ENCODE data around the gene TFDP2.

The TFDP2 gene

DNA sequence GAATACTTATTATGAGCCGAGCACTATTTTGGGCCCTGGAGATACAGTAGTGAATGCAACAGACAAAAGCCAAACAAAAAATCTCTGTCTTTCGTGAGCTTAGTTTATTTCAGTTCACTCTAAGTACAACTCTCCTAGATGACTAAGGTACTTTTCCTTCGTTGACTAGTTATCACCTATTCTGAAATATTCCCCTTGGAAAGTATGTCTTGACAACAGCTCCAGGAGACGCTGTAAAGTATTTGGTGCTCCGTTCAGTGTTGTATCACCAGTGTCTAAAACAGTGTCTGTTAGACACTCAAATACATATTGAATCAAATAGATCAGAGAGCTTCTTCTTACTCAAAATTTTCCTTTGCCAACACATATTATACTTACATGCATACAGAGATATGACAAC, 119.6 kb downstream of the TFDP2 start:
- Histone ChIP-seq H2BK120ac (ENCODE audit: low read depth, low read length) (no peak overlapping the region), H3K4ac (ENCODE audit: low read depth in 1 of 2, low read length in 2 of 2) (no peak overlapping the region), H3K27me3 (ENCODE audit: control insufficient read depth in 1 of 2, insufficient read depth in 1 of 2, low read length in 2 of 2) (no peaks in the 10 kb centered on the region), H3K9me3 (ENCODE audit: control insufficient read depth, low read length) (no peaks in the 10 kb centered on the region), H3K4me2 (ENCODE audit: low read length, poor library complexity, severe bottlenecking) (no peak overlapping the region), H2AFZ (ENCODE audit: low read depth, low read length) (no peak overlapping the region), H3K9ac (ENCODE audit: low read length) (no peak overlapping the region), H3K27ac (ENCODE audit: low read length, poor library complexity, severe bottlenecking) (no peak overlapping the region), H2BK15ac (ENCODE audit: low read depth, poor library complexity, severe bottlenecking) (no peak overlapping the region), H2BK12ac (ENCODE audit: low read length in 2 of 2) (no peak overlapping the region), H3K23ac (ENCODE audit: low read length in 2 of 2) (no peak overlapping the region), H3K14ac (ENCODE audit: low read length in 2 of 2) (no peak overlapping the region), H4K91ac (ENCODE audit: low read length) (no peak overlapping the region), H3K79me1 (replicated peaks; ENCODE audit: low read length, poor library complexity, severe bottlenecking) (peaks cover 2% of the 10 kb centered on the region), H3K4me3 (ENCODE audit: insufficient read depth in 1 of 2, low read depth in 1 of 2, low read length in 2 of 2) (no peak overlapping the region), H4K8ac (ENCODE audit: low read length) (no peak overlapping the region), H2BK5ac (ENCODE audit: low read depth, low read length, poor library complexity, severe bottlenecking) (no peak overlapping the region), H2AK5ac (ENCODE audit: low read length, severe bottlenecking) (no peak overlapping the region), H3K4me1 (ENCODE audit: control insufficient read depth, insufficient read depth, low read depth, low read length) (no peaks in the 10 kb centered on the region), H3K36me3 (ENCODE audit: control insufficient read depth in 1 of 2, insufficient read depth in 2 of 2, low read depth in 1 of 2, low read length in 2 of 2) (no peaks in the 10 kb centered on the region), H3K18ac (ENCODE audit: low read depth in 1 of 2, low read length in 2 of 2) (no peak overlapping the region)
- WGBS, result 90% methylated on average over 5 of the region's 5 CpGs
- DNase-seq, result no peak

DNA sequence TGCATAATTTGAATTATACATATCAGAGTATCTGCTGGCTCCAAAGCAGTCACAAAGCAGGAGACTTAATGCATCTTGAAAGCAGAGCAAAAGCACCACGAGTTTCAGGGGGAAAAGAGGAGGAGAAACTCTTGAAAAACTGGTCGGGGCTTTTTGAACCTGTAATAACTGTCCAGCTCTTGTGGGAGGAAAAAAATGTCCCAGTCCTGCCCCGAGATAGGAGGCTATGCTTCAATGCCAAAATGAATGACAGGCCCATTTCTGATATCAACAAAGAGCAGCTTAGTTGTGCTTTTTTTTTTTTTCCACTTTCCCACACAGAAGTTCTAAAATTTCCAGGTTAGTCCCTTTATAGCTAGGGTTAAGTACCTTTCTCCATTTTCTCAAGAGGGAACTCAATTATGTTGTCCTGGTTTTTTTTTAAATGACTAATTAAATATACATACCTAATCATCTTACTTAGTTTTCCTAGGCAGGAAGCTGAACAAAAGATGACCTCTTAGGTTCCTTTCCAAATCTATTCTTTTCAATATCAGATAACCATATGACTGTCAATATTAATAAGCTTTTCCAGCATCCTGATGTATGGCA, 120.2 kb downstream of the TFDP2 start:
- no peak overlapping the region for H3K27ac ChIP-seq (ENCODE audit: low read length, poor library complexity, severe bottlenecking)
- no peak overlapping the region for H2BK15ac ChIP-seq (ENCODE audit: low read depth, poor library complexity, severe bottlenecking)
- H3K9me3 ChIP-seq (ENCODE audit: control insufficient read depth, low read length), result no peaks in the 10 kb centered on the region
- no peak overlapping the region for H2BK12ac ChIP-seq (ENCODE audit: low read length in 2 of 2)
- WGBS, result 54% methylated on average over 3 of the region's 3 CpGs
- peaks cover 5% of the 10 kb centered on the region for H3K79me1 ChIP-seq (replicated peaks; ENCODE audit: low read length, poor library complexity, severe bottlenecking)
- no peak overlapping the region for H3K4ac ChIP-seq (ENCODE audit: low read depth in 1 of 2, low read length in 2 of 2)
- H2AK5ac ChIP-seq (ENCODE audit: low read length, severe bottlenecking), result no peak overlapping the region
- no peak overlapping the region for H2BK5ac ChIP-seq (ENCODE audit: low read depth, low read length, poor library complexity, severe bottlenecking)
- no peaks in the 10 kb centered on the region for H3K27me3 ChIP-seq (ENCODE audit: control insufficient read depth in 1 of 2, insufficient read depth in 1 of 2, low read length in 2 of 2)
- H3K4me2 ChIP-seq (ENCODE audit: low read length, poor library complexity, severe bottlenecking), result no peak overlapping the region
- H3K4me3 ChIP-seq (ENCODE audit: insufficient read depth in 1 of 2, low read depth in 1 of 2, low read length in 2 of 2), result peak overlapping the region in 1 of 2 experiments; percentile 87
- no peak overlapping the region for H4K8ac ChIP-seq (ENCODE audit: low read length)
- no peaks in the 10 kb centered on the region for H3K36me3 ChIP-seq (ENCODE audit: control insufficient read depth in 1 of 2, insufficient read depth in 2 of 2, low read depth in 1 of 2, low read length in 2 of 2)
- H2AFZ ChIP-seq (ENCODE audit: low read depth, low read length), result no peak overlapping the region
- no peaks in the 10 kb centered on the region for H3K4me1 ChIP-seq (ENCODE audit: control insufficient read depth, insufficient read depth, low read depth, low read length)
- DNase-seq, result no peak
- no peak overlapping the region for H2BK120ac ChIP-seq (ENCODE audit: low read depth, low read length)
- H3K23ac ChIP-seq (ENCODE audit: low read length in 2 of 2), result no peak overlapping the region
- peak overlapping the region; percentile 85 for H3K9ac ChIP-seq (ENCODE audit: low read length)
- no peak overlapping the region for H3K18ac ChIP-seq (ENCODE audit: low read depth in 1 of 2, low read length in 2 of 2)
- no peak overlapping the region for H3K14ac ChIP-seq (ENCODE audit: low read length in 2 of 2)
- H4K91ac ChIP-seq (ENCODE audit: low read length), result no peak overlapping the region

DNA sequence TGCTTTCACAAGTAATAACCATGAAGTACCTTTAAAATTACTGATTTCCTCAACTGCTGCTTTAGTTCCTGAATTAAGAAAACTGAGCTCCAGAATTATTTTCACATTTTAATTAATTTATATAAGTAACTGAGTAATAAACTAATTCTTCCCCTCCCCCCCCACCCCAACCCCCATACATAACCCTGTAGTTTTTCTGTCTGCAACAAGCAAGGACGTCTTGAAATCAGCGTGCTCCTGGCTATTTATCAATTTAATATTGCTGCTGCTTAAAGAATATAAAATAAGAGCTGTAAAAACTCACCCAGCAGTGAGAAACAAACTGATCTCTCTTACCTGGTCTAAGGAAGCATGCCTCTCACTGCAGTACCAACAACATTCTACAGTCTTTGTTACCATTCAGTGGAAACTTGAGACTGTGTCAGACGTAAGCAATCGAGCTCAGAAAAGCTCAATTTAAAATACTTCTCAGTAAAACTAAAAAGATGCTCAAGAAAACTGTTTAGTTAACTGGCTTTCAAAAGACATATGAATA, 121.0 kb downstream of the TFDP2 start:
- no peak overlapping the region for H4K8ac ChIP-seq (ENCODE audit: low read length)
- H3K27ac ChIP-seq (ENCODE audit: low read length, poor library complexity, severe bottlenecking), result no peak overlapping the region
- no peak overlapping the region for H3K23ac ChIP-seq (ENCODE audit: low read length in 2 of 2)
- no peaks in the 10 kb centered on the region for H3K4me1 ChIP-seq (ENCODE audit: control insufficient read depth, insufficient read depth, low read depth, low read length)
- H2AFZ ChIP-seq (ENCODE audit: low read depth, low read length), result no peak overlapping the region
- H3K79me1 ChIP-seq (replicated peaks; ENCODE audit: low read length, poor library complexity, severe bottlenecking), result peaks cover 10% of the 10 kb centered on the region
- H3K9me3 ChIP-seq (ENCODE audit: control insufficient read depth, low read length), result no peaks in the 10 kb centered on the region
- H3K27me3 ChIP-seq (ENCODE audit: control insufficient read depth in 1 of 2, insufficient read depth in 1 of 2, low read length in 2 of 2), result no peaks in the 10 kb centered on the region
- no peak overlapping the region for H2BK120ac ChIP-seq (ENCODE audit: low read depth, low read length)
- H4K91ac ChIP-seq (ENCODE audit: low read length), result no peak overlapping the region
- peaks cover 0 to 3% of the 10 kb centered on the region in 2 experiments for H3K36me3 ChIP-seq (ENCODE audit: control insufficient read depth in 1 of 2, insufficient read depth in 2 of 2, low read depth in 1 of 2, low read length in 2 of 2)
- no peak overlapping the region for H3K18ac ChIP-seq (ENCODE audit: low read depth in 1 of 2, low read length in 2 of 2)
- no CpG with 5 or more reads among the region's 4 CpGs for WGBS
- H2AK5ac ChIP-seq (ENCODE audit: low read length, severe bottlenecking), result no peak overlapping the region
- H3K4ac ChIP-seq (ENCODE audit: low read depth in 1 of 2, low read length in 2 of 2), result no peak overlapping the region
- no peak overlapping the region for H2BK12ac ChIP-seq (ENCODE audit: low read length in 2 of 2)
- no peak overlapping the region for H2BK15ac ChIP-seq (ENCODE audit: low read depth, poor library complexity, severe bottlenecking)
- peak overlapping the region; percentile 85 for H3K9ac ChIP-seq (ENCODE audit: low read length)
- H2BK5ac ChIP-seq (ENCODE audit: low read depth, low read length, poor library complexity, severe bottlenecking), result no peak overlapping the region
- peak; percentile 89 for DNase-seq
- H3K4me3 ChIP-seq (ENCODE audit: insufficient read depth in 1 of 2, low read depth in 1 of 2, low read length in 2 of 2), result peak overlapping the region; percentile 32 to 87
- no peak overlapping the region for H3K14ac ChIP-seq (ENCODE audit: low read length in 2 of 2)
- H3K4me2 ChIP-seq (ENCODE audit: low read length, poor library complexity, severe bottlenecking), result peak overlapping the region; percentile 50

DNA sequence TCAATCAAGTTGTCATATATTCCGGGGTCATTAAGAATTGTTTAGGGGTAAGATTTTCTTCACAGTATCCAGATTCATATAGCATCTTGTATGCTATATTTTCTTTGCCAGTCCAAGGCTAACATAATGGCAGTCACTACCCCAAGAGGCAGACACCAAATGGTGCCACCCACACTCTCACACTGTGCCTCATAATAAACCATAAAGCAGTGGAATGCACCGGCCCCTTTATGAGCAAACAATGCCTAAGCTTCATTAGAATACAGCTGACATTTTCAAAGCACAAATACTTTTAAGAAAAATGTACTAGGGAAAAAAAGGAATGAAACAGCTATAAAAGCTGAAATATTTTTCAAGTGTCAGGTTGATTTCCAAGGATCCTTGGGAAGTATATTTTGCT, 121.6 kb downstream of the TFDP2 start:
- DNase-seq, result peak; percentile 47
- Histone ChIP-seq H4K91ac (ENCODE audit: low read length) (no peak overlapping the region), H3K36me3 (ENCODE audit: control insufficient read depth in 1 of 2, insufficient read depth in 2 of 2, low read depth in 1 of 2, low read length in 2 of 2) (peaks cover 0 to 3% of the 10 kb centered on the region in 2 experiments), H2BK5ac (ENCODE audit: low read depth, low read length, poor library complexity, severe bottlenecking) (no peak overlapping the region), H3K27ac (ENCODE audit: low read length, poor library complexity, severe bottlenecking) (no peak overlapping the region), H2BK12ac (ENCODE audit: low read length in 2 of 2) (no peak overlapping the region), H2AFZ (ENCODE audit: low read depth, low read length) (no peak overlapping the region), H3K14ac (ENCODE audit: low read length in 2 of 2) (no peak overlapping the region), H3K18ac (ENCODE audit: low read depth in 1 of 2, low read length in 2 of 2) (no peak overlapping the region), H3K4me3 (ENCODE audit: insufficient read depth in 1 of 2, low read depth in 1 of 2, low read length in 2 of 2) (peak overlapping the region; percentile 18 to 87), H4K8ac (ENCODE audit: low read length) (no peak overlapping the region), H2AK5ac (ENCODE audit: low read length, severe bottlenecking) (no peak overlapping the region), H3K4ac (ENCODE audit: low read depth in 1 of 2, low read length in 2 of 2) (no peak overlapping the region), H3K9me3 (ENCODE audit: control insufficient read depth, low read length) (no peaks in the 10 kb centered on the region), H3K4me1 (ENCODE audit: control insufficient read depth, insufficient read depth, low read depth, low read length) (no peaks in the 10 kb centered on the region), H3K79me1 (replicated peaks; ENCODE audit: low read length, poor library complexity, severe bottlenecking) (peaks cover 10% of the 10 kb centered on the region), H3K4me2 (ENCODE audit: low read length, poor library complexity, severe bottlenecking) (peak overlapping the region; percentile 49), H3K27me3 (ENCODE audit: control insufficient read depth in 1 of 2, insufficient read depth in 1 of 2, low read length in 2 of 2) (no peaks in the 10 kb centered on the region), H2BK15ac (ENCODE audit: low read depth, poor library complexity, severe bottlenecking) (no peak overlapping the region), H2BK120ac (ENCODE audit: low read depth, low read length) (no peak overlapping the region), H3K9ac (ENCODE audit: low read length) (peak overlapping the region; percentile 85), H3K23ac (ENCODE audit: low read length in 2 of 2) (no peak overlapping the region)
- no CpG with 5 or more reads among the region's 2 CpGs for WGBS
